IMR-90 (cell line): ENCODE data around the gene TPD52L2. TPM values are rescaled to one million over a fixed set of nuclear protein-coding genes. Genes with fewer than 3 reads are reported as not detected.
A peak's percentile ranks its signal among the peaks of the same experiment; 100 is the strongest.

Experiments used
- ATAC-seq: fragments of 200-7000 bp; cut with Tn5 transposase; 2 replicates; pipeline ENCODE4 v1.9.1; 2020; ENCODE audit warnings: low read depth, mild to moderate bottlenecking, moderate library complexity
- BruUV-seq: library from RNA; stranded (reverse); fragments of 400-500 nt; replicated peaks from 2 replicates; lab custom pipeline; 2021; lab: Mats Ljungman, UMichigan
- CTCF ChIA-PET: fragments of 300-600 bp; formaldehyde crosslinking; extraction: SDS; loops from one replicate; lab custom pipeline; 2021; ENCODE audit warnings: antibody characterized with exemption; lab: Yijun Ruan, JAX
- POLR2A ChIA-PET: fragments of 300-600 bp; sonication (Branson Sonifier 250); formaldehyde crosslinking; loops from one replicate; lab custom pipeline; 2022; ENCODE audit warnings: antibody characterized with exemption; ENCODE audit not compliant: unreplicated experiment; lab: Charles Lee
- DNase-seq: peaks from one replicate; pipeline ENCODE4 v3.0.0; 2013
- H2AFZ ChIP-seq: replicated peaks from 2 replicates; pipeline ENCODE3; 2013; ENCODE audit warnings: low read length, mild to moderate bottlenecking; ENCODE audit not compliant: poor library complexity
- H2AK5ac ChIP-seq: 2 replicates; pipeline ENCODE4 v1.6.1; 2013; ENCODE audit warnings: low read depth, low read length, inconsistent platforms
- H2AK9ac ChIP-seq: replicated peaks from 2 replicates; pipeline ENCODE3; 2013; ENCODE audit warnings: mild to moderate bottlenecking, low read depth, low read length, moderate library complexity; ENCODE audit not compliant: poor library complexity
- H2BK120ac ChIP-seq: 2 replicates; pipeline ENCODE4 v1.6.1; 2013; ENCODE audit warnings: low read depth, low read length, inconsistent platforms
- H2BK15ac ChIP-seq: 3 replicates; pipeline ENCODE4 v1.6.1; 2013; ENCODE audit warnings: low read depth, low read length, inconsistent platforms
- H2BK20ac ChIP-seq: 2 replicates; pipeline ENCODE4 v1.6.1; 2013; ENCODE audit warnings: low read depth, mild to moderate bottlenecking, inconsistent platforms, low read length, moderate library complexity
- H2BK5ac ChIP-seq: 2 replicates; pipeline ENCODE4 v1.6.1; 2013; ENCODE audit warnings: mild to moderate bottlenecking, low read depth, low read length, inconsistent platforms; ENCODE audit not compliant: poor library complexity, severe bottlenecking
- H3K14ac ChIP-seq: replicated peaks from 2 replicates; pipeline ENCODE4 v1.6.1; 2013; ENCODE audit warnings: low read depth, low read length, inconsistent platforms
- H3K18ac ChIP-seq: 2 replicates; pipeline ENCODE4 v1.6.1; 2013; ENCODE audit warnings: low read depth, low read length, control low read depth
- H3K23ac ChIP-seq: 2 replicates; pipeline ENCODE4 v1.6.1; 2013; ENCODE audit warnings: low read depth, low read length, inconsistent platforms
- H3K27ac ChIP-seq: 2 replicates; pipeline ENCODE4 v1.5.1; 2013; ENCODE audit warnings: mild to moderate bottlenecking, control low read depth, low read length; ENCODE audit not compliant: insufficient read depth
- H3K27me3 ChIP-seq: 2 replicates; pipeline ENCODE4 v1.6.1; 2013; ENCODE audit warnings: low read length; ENCODE audit not compliant: control insufficient read depth, insufficient read depth
- H3K36me3 ChIP-seq: 2 replicates; pipeline ENCODE4 v1.6.1; 2013; ENCODE audit warnings: low read length, mixed read lengths; ENCODE audit not compliant: control insufficient read depth, insufficient read depth
- H3K4ac ChIP-seq: 2 replicates; pipeline ENCODE4 v1.6.1; 2013; ENCODE audit warnings: low read depth, low read length, inconsistent platforms
- H3K4me1 ChIP-seq: 2 replicates; pipeline ENCODE4 v1.6.1; 2013; ENCODE audit warnings: low read length, mixed read lengths; ENCODE audit not compliant: control insufficient read depth, insufficient read depth
- H3K4me2 ChIP-seq: 2 replicates; pipeline ENCODE4 v1.6.1; 2013; ENCODE audit warnings: low read depth, mild to moderate bottlenecking, control low read depth, low read length, moderate library complexity
- H3K4me3 ChIP-seq: 2 replicates; pipeline ENCODE4 v1.5.1; 2013; ENCODE audit warnings: low read depth, mild to moderate bottlenecking, control low read depth, low read length, moderate library complexity; ENCODE audit not compliant: insufficient read depth
- H3K56ac ChIP-seq: 2 replicates; pipeline ENCODE4 v1.6.1; 2013; ENCODE audit warnings: low read length, inconsistent platforms; ENCODE audit not compliant: insufficient read depth; ENCODE audit errors: extremely low read depth
- H3K79me1 ChIP-seq, 2 experiments: 2 replicates each; pipeline ENCODE4 v1.6.1; 2013; ENCODE audit warnings: low read length in 2 of 2, inconsistent platforms in 1 of 2, low read depth in 1 of 2
- H3K9ac ChIP-seq: 2 replicates; pipeline ENCODE4 v1.6.1; 2013; ENCODE audit warnings: low read depth, low read length, control low read depth
- H3K9me1 ChIP-seq: 2 replicates; pipeline ENCODE4 v1.6.1; 2013; ENCODE audit warnings: low read length, inconsistent platforms; ENCODE audit not compliant: insufficient read depth
- H3K9me3 ChIP-seq: 2 replicates; pipeline ENCODE4 v1.6.1; 2013; ENCODE audit warnings: low read length; ENCODE audit not compliant: control insufficient read depth, insufficient read depth
- H4K20me1 ChIP-seq: 2 replicates; pipeline ENCODE4 v1.6.1; 2013; ENCODE audit warnings: low read length, inconsistent platforms; ENCODE audit not compliant: insufficient read depth
- H4K5ac ChIP-seq: 2 replicates; pipeline ENCODE4 v1.6.1; 2013; ENCODE audit warnings: mild to moderate bottlenecking, low read depth, low read length, control low read depth
- H4K8ac ChIP-seq, 2 experiments: 2 replicates each; pipeline ENCODE4 v1.6.1; 2013; ENCODE audit warnings: low read depth in 2 of 2, low read length in 2 of 2, control low read depth in 1 of 2, inconsistent platforms in 1 of 2
- H4K91ac ChIP-seq: 2 replicates; pipeline ENCODE4 v1.6.1; 2013; ENCODE audit warnings: low read depth, low read length, inconsistent platforms; ENCODE audit not compliant: insufficient read depth
- CEBPB ChIP-seq: IDR thresholded peaks from 2 replicates; pipeline ENCODE4 v1.6.1; 2012; ENCODE audit warnings: low read depth, low read length, improper control_type of control experiment
- CHD1 ChIP-seq: IDR thresholded peaks from 2 replicates; pipeline ENCODE4 v1.6.1; 2012; ENCODE audit warnings: low read depth, low read length, improper control_type of control experiment
- MAFK ChIP-seq: IDR thresholded peaks from 2 replicates; pipeline ENCODE4 v1.6.1; 2012; ENCODE audit warnings: low read depth, low read length, improper control_type of control experiment
- MAZ ChIP-seq: IDR thresholded peaks from 2 replicates; pipeline ENCODE4 v1.6.1; 2012; ENCODE audit warnings: low read depth, mild to moderate bottlenecking, low read length, improper control_type of control experiment, moderate library complexity, borderline replicate concordance
- MXI1 ChIP-seq: IDR thresholded peaks from 2 replicates; pipeline ENCODE4 v1.6.1; 2012; ENCODE audit warnings: low read depth, mild to moderate bottlenecking, low read length, moderate library complexity, borderline replicate concordance
- RCOR1 ChIP-seq: IDR thresholded peaks from 2 replicates; pipeline ENCODE4 v1.6.1; 2012; ENCODE audit warnings: mild to moderate bottlenecking, low read length, improper control_type of control experiment; ENCODE audit not compliant: insufficient replicate concordance
- RFX5 ChIP-seq: IDR thresholded peaks from 2 replicates; pipeline ENCODE4 v1.8.0; 2012; ENCODE audit warnings: low read depth, mild to moderate bottlenecking, low read length, moderate library complexity
- USF2 ChIP-seq: fragments of 150-350 bp; IDR thresholded peaks from 2 replicates; pipeline ENCODE4 v1.6.1; 2017; ENCODE audit warnings: mild to moderate bottlenecking, antibody characterized with exemption, low read length, low read depth
- WGBS, 2 experiments: methylation state at CpG; one replicate each; pipeline versions ENCODE4 v1.1.5 to v1.1.7; 2013; ENCODE audit warnings: missing lambda C conversion rate in 2 of 2; ENCODE audit not compliant: insufficient read length in 1 of 2; ENCODE audit errors: extremely low coverage in 2 of 2; 5-methylcytosine and 5-hydroxymethylcytosine counted together
- dilution Hi-C: fragments of 300-500 bp; cut with HindIII; formaldehyde crosslinking; loops from one replicate; pipeline ENCODE4 v1.14.3; 2018; ENCODE audit warnings: low sequenced_read_pairs; ENCODE audit not compliant: unreplicated experiment
- in situ Hi-C: fragments of 300-500 bp; cut with MboI; formaldehyde crosslinking; loops from 3 replicates; pipeline ENCODE4 v1.14.3; 2019; ENCODE audit warnings: low sequenced_read_pairs, inconsistent platforms, mixed read lengths
- intact Hi-C: fragments of 100-400 bp; cut with micrococcal nuclease; formaldehyde crosslinking; loops from 2 replicates; pipeline ENCODE4 v1.10.0; 2022
- polyA plus RNA-seq, 3 experiments: library from polyadenylated mRNA; depleted of rRNA; stranded (reverse); fragments of >200 nt; gene quantifications; 2 replicates each; pipeline ENCODE4 v1.2.3, GENCODE V29; 2012; ENCODE audit warnings: low replicate concordance in 1 of 3
- total RNA-seq: library from RNA; depleted of rRNA; stranded (reverse); fragments of >200 nt; gene quantifications from 2 replicates; pipeline ENCODE4 v1.2.3, GENCODE V29; 2012

Gene TPD52L2
- total and polyA plus RNA-seq, 2 of the 4 experiments (the other 2 are of a cell fraction): 113 to 189 TPM

GRCh38 chr20:63854766-63855362 is 10.2 kb upstream of the TPD52L2 start:
- ChIA-PET POLR2A (no interaction called here), CTCF (interaction anchor here (1.2 kb wide), 1 partner anchor 9 kb away, joined by 3 read pairs; no protein-coding TSS in a partner anchor)
- in situ Hi-C loops (loop anchor here (5.0 kb wide), 1 partner anchor 73 kb away; no protein-coding TSS in a partner anchor), dilution Hi-C loops (no loop called here), intact Hi-C loops (no loop called here)
- no peak overlapping the region for H3K56ac ChIP-seq
- H3K27me3 ChIP-seq: no peaks in the 10 kb centered on the region; the same call in 1 of the 2 replicates
- no peak overlapping the region; the same call in 1 of the 2 replicates for H3K18ac ChIP-seq
- H3K4me1 ChIP-seq: peaks cover 27% of the 10 kb centered on the region
- H2BK5ac ChIP-seq: no peak overlapping the region
- BruUV-seq: no TSS peak
- H4K5ac ChIP-seq: peak overlapping the region; percentile 60
- DNase-seq: no peak
- peak overlapping the region; percentile 78 for H2AFZ ChIP-seq
- H2BK120ac ChIP-seq: 0 out of 2 replicates have a peak overlapping the region, but pooled peaks have one; percentile 15
- H3K9me1 ChIP-seq: no peaks in the 10 kb centered on the region
- H3K9ac ChIP-seq: no peak overlapping the region
- H2BK15ac ChIP-seq: no peak overlapping the region
- WGBS, 2 experiments: 27% methylated on average over 13 of the region's 26 CpGs; no CpG with 5 or more reads in 1 of the 2 experiments
- no peak overlapping the region for H4K91ac ChIP-seq
- no peak overlapping the region for H2BK20ac ChIP-seq
- H4K20me1 ChIP-seq: no peaks in the 10 kb centered on the region; the same call in 1 of the 2 replicates
- H3K23ac ChIP-seq: peak overlapping the region; percentile 16; the same call in 1 of the 2 replicates
- ATAC-seq: peak; percentile 37
- peak overlapping the region; percentile 28 for H2AK9ac ChIP-seq
- no peaks in the 10 kb centered on the region for H3K9me3 ChIP-seq
- H2AK5ac ChIP-seq: peak overlapping the region; percentile 50; the same call in 1 of the 2 replicates
- peak overlapping the region; percentile 65; the same call in 1 of the 2 replicates for H3K14ac ChIP-seq
- H3K36me3 ChIP-seq: no peaks in the 10 kb centered on the region
- no peak overlapping the region for H3K4me3 ChIP-seq
- no peak for TF ChIP-seq CEBPB
- no peak for TF ChIP-seq MXI1
- no peak for TF ChIP-seq MAZ
- no peak for TF ChIP-seq USF2
- TF ChIP-seq RFX5: no peak
- no peak for TF ChIP-seq MAFK
- no peak for TF ChIP-seq RCOR1
- TF ChIP-seq CHD1: no peak
- H3K27ac ChIP-seq: no peak overlapping the region
- H3K4ac ChIP-seq: peak overlapping the region; percentile 22; the same call in 1 of the 2 replicates
- no peak overlapping the region for H3K4me2 ChIP-seq
- peak overlapping the region; percentile 21 to 39; a peak in 1 of 4 replicates for H4K8ac ChIP-seq
- H3K79me1 ChIP-seq: no peaks in the 10 kb centered on the region
